HG02970 (cell line): ENCODE measurements around the gene TCEAL9.
A peak's percentile ranks its signal among the peaks of the same experiment; 100 is the strongest.
"Not testable (repeated sequence)": the region's sequence is repeated elsewhere in the genome, so short reads cannot be mapped to it uniquely, and the experiment has no call there.

ENCODE experiments used
- ATAC-seq: cut with Tn5 transposase; IDR thresholded peaks from one replicate; pipeline ENCODE4 v1.9.1; 2021; ENCODE audit warnings: mild to moderate bottlenecking, moderate library complexity, moderate number of reproducible peaks; ENCODE audit not compliant: unreplicated experiment, low FRiP score

Gene TCEAL9

GRCh38 chrX:103356130-103356798, at the start of gene TCEAL9:
TCEAL9 (plus strand) TSS chrX:103356506; CDS start chrX:103357685, 1,179 bp downstream.
- no peak for ATAC-seq

GRCh38 chrX:103309860-103310554, 46.3 kb upstream of the TCEAL9 start:
- no peak for ATAC-seq

GRCh38 chrX:103310555-103311398, 45.5 kb upstream of the TCEAL9 start, which contains the start of gene BEX2:
BEX2 (minus strand) TSS chrX:103310990; CDS start chrX:103309976, 1,014 bp downstream.
- peak; percentile 85 for ATAC-seq

GRCh38 chrX:103311399-103311780, 44.9 kb upstream of the TCEAL9 start:
- no peak for ATAC-seq

- ATAC-seq, result no peak
Observed at GRCh38 chrX:103329991-103330390, 26.3 kb upstream of the TCEAL9 start, which contains the start of gene TCEAL7. TCEAL7 (plus strand) TSS chrX:103330239; CDS start chrX:103331404, 1,165 bp downstream.

GRCh38 chrX:103330681-103331288, 25.5 kb upstream of the TCEAL9 start:
- no peak for ATAC-seq

GRCh38 chrX:103338663-103339062, 17.6 kb upstream of the TCEAL9 start:
- no peak for ATAC-seq

GRCh38 chrX:103343105-103343504, 13.2 kb upstream of the TCEAL9 start:
- no peak for ATAC-seq

- ATAC-seq, result no peak
Observed at GRCh38 chrX:103344606-103345005, 11.7 kb upstream of the TCEAL9 start.

- no peak for ATAC-seq
Observed at GRCh38 chrX:103347682-103348397, 8.5 kb upstream of the TCEAL9 start.

- no peak for ATAC-seq
Observed at GRCh38 chrX:103356858-103357257, 552 bp downstream of the TCEAL9 start.

GRCh38 chrX:103357871-103358270, 1.6 kb downstream of the TCEAL9 start:
- no peak for ATAC-seq

- ATAC-seq, result not testable (repeated sequence)
Observed at GRCh38 chrX:103359605-103360004, 3.3 kb downstream of the TCEAL9 start.

GRCh38 chrX:103360092-103360491, 3.8 kb downstream of the TCEAL9 start:
- ATAC-seq, result no peak

- ATAC-seq, result no peak
Observed at GRCh38 chrX:103360916-103361315, 4.6 kb downstream of the TCEAL9 start.

GRCh38 chrX:103361798-103362197, 5.5 kb downstream of the TCEAL9 start:
- ATAC-seq, result no peak

- ATAC-seq, result no peak
Observed at GRCh38 chrX:103362474-103362873, 6.2 kb downstream of the TCEAL9 start.

- no peak for ATAC-seq
Observed at GRCh38 chrX:103363046-103363445, 6.7 kb downstream of the TCEAL9 start.

GRCh38 chrX:103367502-103367901, 11.2 kb downstream of the TCEAL9 start:
- no peak for ATAC-seq

GRCh38 chrX:103369479-103369878, 13.2 kb downstream of the TCEAL9 start:
- no peak for ATAC-seq
